ENCODE results near the gene OR13A1. TPM values are rescaled to one million over a fixed set of nuclear protein-coding genes. Genes with fewer than 3 reads are reported as not detected.
"Not testable (repeated sequence)": the region's sequence is repeated elsewhere in the genome, so short reads cannot be mapped to it uniquely, and the experiment has no call there.

OR13A1 gene
- total RNA-seq, 3 donors from 2014 or later, result not detected

- no peak for ATAC-seq
- no peak overlapping the region for H3K4me3 Mint-ChIP-seq
- peaks cover 29% of the 10 kb centered on the region for H3K27me3 Mint-ChIP-seq (ENCODE audit: low read depth)
- no peak for DNase-seq
- H3K36me3 Mint-ChIP-seq (ENCODE audit: insufficient read depth), result no peaks in the 10 kb centered on the region
- no peaks in the 10 kb centered on the region for H3K4me1 Mint-ChIP-seq (ENCODE audit: low read depth)
- peaks cover 9% of the 10 kb centered on the region for H3K9me3 Mint-ChIP-seq
Observed at GRCh38 chr10:45261946-45262345, 53.5 kb downstream of the OR13A1 start.

GRCh38 chr10:45261243-45261775 lies 54.1 kb downstream of the OR13A1 start:
- peaks cover 9% of the 10 kb centered on the region for H3K9me3 Mint-ChIP-seq
- no peaks in the 10 kb centered on the region for H3K4me1 Mint-ChIP-seq (ENCODE audit: low read depth)
- no peak for ATAC-seq
- DNase-seq, result no peak
- no peak overlapping the region for H3K4me3 Mint-ChIP-seq
- H3K36me3 Mint-ChIP-seq (ENCODE audit: insufficient read depth), result no peaks in the 10 kb centered on the region
- H3K27me3 Mint-ChIP-seq (ENCODE audit: low read depth), result peaks cover 24% of the 10 kb centered on the region

- not testable (repeated sequence) for H3K9me3 Mint-ChIP-seq; ATAC-seq; H3K4me1 Mint-ChIP-seq (ENCODE audit: low read depth); H3K36me3 Mint-ChIP-seq (ENCODE audit: insufficient read depth); DNase-seq; H3K4me3 Mint-ChIP-seq
- peaks cover 23% of the 10 kb centered on the region for H3K27me3 Mint-ChIP-seq (ENCODE audit: low read depth)
Observed at GRCh38 chr10:45260635-45261034, 54.8 kb downstream of the OR13A1 start.

GRCh38 chr10:45259786-45260495 lies 55.5 kb downstream of the OR13A1 start:
- not testable (repeated sequence) for H3K4me1 Mint-ChIP-seq (ENCODE audit: low read depth); DNase-seq; ATAC-seq; H3K4me3 Mint-ChIP-seq; H3K36me3 Mint-ChIP-seq (ENCODE audit: insufficient read depth); H3K9me3 Mint-ChIP-seq
- H3K27me3 Mint-ChIP-seq (ENCODE audit: low read depth), result peaks cover 20% of the 10 kb centered on the region

GRCh38 chr10:45257600-45257999 lies 57.8 kb downstream of the OR13A1 start:
- no peaks in the 10 kb centered on the region for H3K4me1 Mint-ChIP-seq (ENCODE audit: low read depth)
- ATAC-seq, result no peak
- H3K27me3 Mint-ChIP-seq (ENCODE audit: low read depth), result peaks cover 8% of the 10 kb centered on the region
- no peak for DNase-seq
- no peak overlapping the region for H3K4me3 Mint-ChIP-seq
- no peaks in the 10 kb centered on the region for H3K9me3 Mint-ChIP-seq
- H3K36me3 Mint-ChIP-seq (ENCODE audit: insufficient read depth), result no peaks in the 10 kb centered on the region

GRCh38 chr10:45256246-45256645 lies 59.2 kb downstream of the OR13A1 start:
- H3K4me1 Mint-ChIP-seq (ENCODE audit: low read depth), result no peaks in the 10 kb centered on the region
- H3K27me3 Mint-ChIP-seq (ENCODE audit: low read depth), result peaks cover under 1% of the 10 kb centered on the region
- no peaks in the 10 kb centered on the region for H3K36me3 Mint-ChIP-seq (ENCODE audit: insufficient read depth)
- no peak overlapping the region for H3K4me3 Mint-ChIP-seq
- ATAC-seq, result no peak
- no peak for DNase-seq
- H3K9me3 Mint-ChIP-seq, result no peaks in the 10 kb centered on the region

- Mint-ChIP-seq H3K36me3 (ENCODE audit: insufficient read depth) (no peaks in the 10 kb centered on the region), H3K27me3 (ENCODE audit: low read depth) (no peaks in the 10 kb centered on the region), H3K4me3 (no peak overlapping the region), H3K4me1 (ENCODE audit: low read depth) (no peaks in the 10 kb centered on the region), H3K9me3 (no peaks in the 10 kb centered on the region)
- no peak for DNase-seq
- ATAC-seq, result no peak
Observed at GRCh38 chr10:45255706-45256105, 59.7 kb downstream of the OR13A1 start.

GRCh38 chr10:45254892-45255291 lies 60.5 kb downstream of the OR13A1 start:
- Mint-ChIP-seq H3K4me3 (no peak overlapping the region), H3K9me3 (no peaks in the 10 kb centered on the region), H3K36me3 (ENCODE audit: insufficient read depth) (no peaks in the 10 kb centered on the region), H3K4me1 (ENCODE audit: low read depth) (peaks cover 3% of the 10 kb centered on the region), H3K27me3 (ENCODE audit: low read depth) (no peaks in the 10 kb centered on the region)
- no peak for ATAC-seq
- DNase-seq, result no peak

- DNase-seq (no peak), ATAC-seq (peak; percentile 25 to 48)
- Mint-ChIP-seq H3K9me3 (no peaks in the 10 kb centered on the region), H3K27me3 (ENCODE audit: low read depth) (peaks cover 4% of the 10 kb centered on the region), H3K36me3 (ENCODE audit: insufficient read depth) (no peaks in the 10 kb centered on the region), H3K4me1 (ENCODE audit: low read depth) (peaks cover 3% of the 10 kb centered on the region), H3K4me3 (no peak overlapping the region)
Observed at GRCh38 chr10:45253183-45253914, 62.1 kb downstream of the OR13A1 start.

Other genes starting within 250 kb of the OR13A1 start
- 1 to 10 TPM in 1 of 3 donors, under 1 TPM in 2; 0.46 to 1.1 (median 0.69) TPM for gene ALOX5, start 58.6 kb upstream of the OR13A1 start, total RNA-seq

Measured in activated T-cell treated with anti-CD3 and anti-CD28 coated beads, Interleukin-2, amount 50 U/mL, for 4 hours (primary cell).